Fibroblast of lung (primary cell): Measurements from ENCODE around the gene CP.

Experiments
- EZH2 ChIP-seq: IDR thresholded peaks from 2 replicates; pipeline ENCODE4 v1.5.1; 2012; ENCODE audit warnings: low read length, control low read depth, mild to moderate bottlenecking; ENCODE audit errors: missing control alignments
- TF ChIP-seq, protein P1 (sequence below), 2 donors: IDR thresholded peaks in 1 of 2; conservative IDR thresholded peaks in 1 of 2; 1 replicate in 1 of 2; 2 replicates in 1 of 2; pipeline ENCODE4 v1.5.1; 2011 to 2012; ENCODE audit warnings: low read length in 2 of 2, control low read depth in 1 of 2, inconsistent platforms in 1 of 2, low read depth in 1 of 2, mild to moderate bottlenecking in 1 of 2

- no peak for TF ChIP-seq EZH2
- TF ChIP-seq, protein P1, sequence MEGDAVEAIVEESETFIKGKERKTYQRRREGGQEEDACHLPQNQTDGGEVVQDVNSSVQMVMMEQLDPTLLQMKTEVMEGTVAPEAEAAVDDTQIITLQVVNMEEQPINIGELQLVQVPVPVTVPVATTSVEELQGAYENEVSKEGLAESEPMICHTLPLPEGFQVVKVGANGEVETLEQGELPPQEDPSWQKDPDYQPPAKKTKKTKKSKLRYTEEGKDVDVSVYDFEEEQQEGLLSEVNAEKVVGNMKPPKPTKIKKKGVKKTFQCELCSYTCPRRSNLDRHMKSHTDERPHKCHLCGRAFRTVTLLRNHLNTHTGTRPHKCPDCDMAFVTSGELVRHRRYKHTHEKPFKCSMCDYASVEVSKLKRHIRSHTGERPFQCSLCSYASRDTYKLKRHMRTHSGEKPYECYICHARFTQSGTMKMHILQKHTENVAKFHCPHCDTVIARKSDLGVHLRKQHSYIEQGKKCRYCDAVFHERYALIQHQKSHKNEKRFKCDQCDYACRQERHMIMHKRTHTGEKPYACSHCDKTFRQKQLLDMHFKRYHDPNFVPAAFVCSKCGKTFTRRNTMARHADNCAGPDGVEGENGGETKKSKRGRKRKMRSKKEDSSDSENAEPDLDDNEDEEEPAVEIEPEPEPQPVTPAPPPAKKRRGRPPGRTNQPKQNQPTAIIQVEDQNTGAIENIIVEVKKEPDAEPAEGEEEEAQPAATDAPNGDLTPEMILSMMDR (conservative IDR thresholded peaks at IDR 0.05 in 1 of 2, IDR thresholded peaks at IDR 0.05 in 1 of 2; ENCODE audit: low read depth in 1 of 2, low read length in 2 of 2), result no peak
Observed at GRCh38 chr3:149188494-149188893, 33.1 kb downstream of the CP start.
